ENCODE measurements around the gene SORL1-AS1.
"Not testable (repeated sequence)": the region's sequence is repeated elsewhere in the genome, so short reads cannot be mapped to it uniquely, and the experiment has no call there.

Gene SORL1-AS1

DNA sequence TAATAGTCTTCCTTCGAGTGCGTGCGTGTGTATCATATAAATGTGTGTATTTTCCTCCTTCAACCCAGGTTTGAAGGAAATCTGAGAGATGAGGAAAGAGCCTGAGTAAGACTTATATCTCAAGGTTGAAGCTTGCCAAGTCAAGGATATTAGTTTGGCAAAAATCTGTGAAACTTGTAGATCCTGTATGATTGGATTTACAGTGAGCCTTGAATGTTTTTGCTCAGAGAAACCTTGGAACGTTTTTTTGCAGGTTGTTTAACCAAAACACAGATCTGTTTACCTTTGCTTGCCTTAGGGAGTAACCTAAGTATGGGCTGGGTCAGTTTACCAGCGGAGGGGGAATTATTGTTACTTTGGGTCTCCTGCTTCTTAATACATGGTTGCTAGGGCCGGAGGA is 35.9 kb upstream of the SORL1-AS1 start:
- Histone ChIP-seq H3K9ac (ENCODE audit: insufficient read length, low read depth) (no peak overlapping the region), H3K4me1 (ENCODE audit: insufficient read depth, insufficient read length) (no peaks in the 10 kb centered on the region), H3K36me3 (ENCODE audit: insufficient read depth, insufficient read length, low read length) (peaks cover 10% of the 10 kb centered on the region), H3K27me3 (ENCODE audit: insufficient read depth, insufficient read length) (no peaks in the 10 kb centered on the region), H3K4me3 (ENCODE audit: insufficient read length, low read depth) (no peak overlapping the region), H3K9me3 (ENCODE audit: insufficient read depth, low read length) (no peaks in the 10 kb centered on the region)
- DNase-seq (ENCODE audit: low read depth, low spot score) = no peak
- no peak for TF ChIP-seq YY1 (IDR thresholded peaks at IDR 0.05; ENCODE audit: insufficient read depth, insufficient read length)
- no peak for TF ChIP-seq SUZ12 (IDR thresholded peaks at IDR 0.05; ENCODE audit: extremely low read depth, insufficient read depth, insufficient read length)
- TF ChIP-seq ZNF274 (IDR thresholded peaks at IDR 0.05; ENCODE audit: low read depth, low read length) = no peak

DNA sequence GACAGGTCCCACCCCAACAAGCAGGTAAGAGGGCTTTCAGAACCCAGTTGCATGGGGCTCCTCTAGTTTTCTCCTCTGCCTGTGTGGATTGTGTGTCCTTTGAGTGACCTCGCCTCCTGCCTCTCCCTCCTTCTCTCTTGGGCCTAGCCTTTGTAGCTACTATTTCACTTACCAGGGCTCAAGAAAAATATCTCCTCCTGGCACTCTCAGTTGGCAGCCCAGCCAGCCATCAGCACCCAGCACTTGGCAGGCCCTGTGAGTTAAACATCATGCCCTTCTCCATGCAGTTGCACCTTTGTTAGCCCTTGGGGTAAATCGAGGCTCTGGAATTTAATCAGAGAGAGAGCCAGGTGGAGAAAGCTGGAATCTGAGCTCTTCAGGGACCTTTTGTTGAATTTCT is 35.4 kb upstream of the SORL1-AS1 start:
- no peak overlapping the region for H3K4me3 ChIP-seq (ENCODE audit: insufficient read length, low read depth)
- TF ChIP-seq ZNF274 (IDR thresholded peaks at IDR 0.05; ENCODE audit: low read depth, low read length) (no peak), YY1 (IDR thresholded peaks at IDR 0.05; ENCODE audit: insufficient read depth, insufficient read length) (no peak)
- no peaks in the 10 kb centered on the region for H3K27me3 ChIP-seq (ENCODE audit: insufficient read depth, insufficient read length)
- DNase-seq (ENCODE audit: low read depth, low spot score) = no peak
- no peaks in the 10 kb centered on the region for H3K4me1 ChIP-seq (ENCODE audit: insufficient read depth, insufficient read length)
- no peaks in the 10 kb centered on the region for H3K9me3 ChIP-seq (ENCODE audit: insufficient read depth, low read length)
- H3K36me3 ChIP-seq (ENCODE audit: insufficient read depth, insufficient read length, low read length) = peaks cover 10% of the 10 kb centered on the region
- H3K9ac ChIP-seq (ENCODE audit: insufficient read length, low read depth) = no peak overlapping the region

DNA sequence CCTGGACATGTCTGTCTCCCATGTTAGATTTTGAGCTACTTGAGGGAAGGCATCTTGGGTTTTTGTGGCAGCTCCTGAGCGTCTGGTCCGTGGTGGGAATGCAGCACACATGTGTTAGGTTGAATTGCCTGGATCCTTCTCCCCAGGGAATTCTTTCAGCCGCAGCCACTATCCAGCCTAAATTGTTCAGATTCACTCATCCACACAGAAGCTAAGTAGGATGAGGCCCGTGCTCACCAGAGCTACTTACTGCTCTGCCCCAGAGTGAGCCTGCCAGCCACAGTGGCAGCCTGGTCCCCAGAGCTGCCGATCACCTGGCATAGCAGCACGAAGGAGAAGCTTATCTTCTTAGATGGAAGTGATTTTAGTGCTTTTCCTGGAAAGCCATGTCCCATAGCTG is 34.4 kb upstream of the SORL1-AS1 start:
- Histone ChIP-seq H3K9me3 (ENCODE audit: insufficient read depth, low read length) (no peaks in the 10 kb centered on the region), H3K36me3 (ENCODE audit: insufficient read depth, insufficient read length, low read length) (peaks cover 10% of the 10 kb centered on the region), H3K4me1 (ENCODE audit: insufficient read depth, insufficient read length) (no peaks in the 10 kb centered on the region), H3K9ac (ENCODE audit: insufficient read length, low read depth) (no peak overlapping the region), H3K27me3 (ENCODE audit: insufficient read depth, insufficient read length) (no peaks in the 10 kb centered on the region), H3K4me3 (ENCODE audit: insufficient read length, low read depth) (no peak overlapping the region)
- no peak for TF ChIP-seq YY1 (IDR thresholded peaks at IDR 0.05; ENCODE audit: insufficient read depth, insufficient read length)
- TF ChIP-seq SUZ12 (IDR thresholded peaks at IDR 0.05; ENCODE audit: extremely low read depth, insufficient read depth, insufficient read length) = no peak
- no peak for TF ChIP-seq ZNF274 (IDR thresholded peaks at IDR 0.05; ENCODE audit: low read depth, low read length)
- DNase-seq (ENCODE audit: low read depth, low spot score) = no peak

DNA sequence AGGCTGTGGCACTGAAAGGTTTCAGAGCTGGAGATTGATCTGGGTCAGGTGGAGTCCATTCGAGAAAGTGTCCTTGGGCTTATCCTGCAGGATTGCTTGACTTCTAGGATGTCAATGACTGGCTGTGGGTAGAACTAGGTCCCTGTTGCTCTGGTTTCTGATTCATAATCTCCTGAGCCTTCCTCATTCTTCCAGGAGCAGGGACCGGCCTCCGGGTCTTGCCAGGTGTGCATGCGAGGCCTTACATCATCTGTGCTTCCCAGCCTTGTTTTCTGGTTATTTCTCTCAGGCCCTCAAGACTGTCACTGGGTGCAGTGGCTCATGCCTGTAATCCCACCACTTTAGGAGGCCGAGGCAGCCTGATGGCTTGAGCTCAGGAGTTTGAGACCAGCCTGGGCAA is 33.3 kb upstream of the SORL1-AS1 start:
- no peak overlapping the region for H3K9ac ChIP-seq (ENCODE audit: insufficient read length, low read depth)
- peaks cover 10% of the 10 kb centered on the region for H3K36me3 ChIP-seq (ENCODE audit: insufficient read depth, insufficient read length, low read length)
- TF ChIP-seq ZNF274 (IDR thresholded peaks at IDR 0.05; ENCODE audit: low read depth, low read length) (no peak), SUZ12 (IDR thresholded peaks at IDR 0.05; ENCODE audit: extremely low read depth, insufficient read depth, insufficient read length) (no peak), YY1 (IDR thresholded peaks at IDR 0.05; ENCODE audit: insufficient read depth, insufficient read length) (no peak)
- no peaks in the 10 kb centered on the region for H3K4me1 ChIP-seq (ENCODE audit: insufficient read depth, insufficient read length)
- no peak overlapping the region for H3K4me3 ChIP-seq (ENCODE audit: insufficient read length, low read depth)
- no peaks in the 10 kb centered on the region for H3K27me3 ChIP-seq (ENCODE audit: insufficient read depth, insufficient read length)
- no peak for DNase-seq (ENCODE audit: low read depth, low spot score)
- no peaks in the 10 kb centered on the region for H3K9me3 ChIP-seq (ENCODE audit: insufficient read depth, low read length)

DNA sequence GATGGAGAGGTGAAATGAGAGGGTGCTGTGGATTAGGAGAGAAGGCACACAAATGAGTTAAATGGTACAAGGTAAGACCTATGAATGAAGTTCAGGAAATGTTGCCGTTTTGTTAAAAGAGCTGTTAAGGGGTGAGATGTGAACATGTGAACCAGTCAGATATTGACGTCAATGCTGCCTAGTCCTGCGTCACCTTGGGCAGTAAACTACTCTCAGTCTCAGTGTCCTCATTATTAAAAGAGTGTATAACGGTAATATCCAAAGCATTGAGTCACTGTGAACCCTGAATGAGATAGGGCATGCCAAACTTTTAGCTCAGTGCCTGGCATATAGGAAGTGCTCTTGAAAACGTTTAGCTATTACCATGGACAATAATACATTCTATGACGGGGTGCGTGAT is 32.4 kb upstream of the SORL1-AS1 start:
- H3K9ac ChIP-seq (ENCODE audit: insufficient read length, low read depth) = no peak overlapping the region
- DNase-seq (ENCODE audit: low read depth, low spot score) = no peak

DNA sequence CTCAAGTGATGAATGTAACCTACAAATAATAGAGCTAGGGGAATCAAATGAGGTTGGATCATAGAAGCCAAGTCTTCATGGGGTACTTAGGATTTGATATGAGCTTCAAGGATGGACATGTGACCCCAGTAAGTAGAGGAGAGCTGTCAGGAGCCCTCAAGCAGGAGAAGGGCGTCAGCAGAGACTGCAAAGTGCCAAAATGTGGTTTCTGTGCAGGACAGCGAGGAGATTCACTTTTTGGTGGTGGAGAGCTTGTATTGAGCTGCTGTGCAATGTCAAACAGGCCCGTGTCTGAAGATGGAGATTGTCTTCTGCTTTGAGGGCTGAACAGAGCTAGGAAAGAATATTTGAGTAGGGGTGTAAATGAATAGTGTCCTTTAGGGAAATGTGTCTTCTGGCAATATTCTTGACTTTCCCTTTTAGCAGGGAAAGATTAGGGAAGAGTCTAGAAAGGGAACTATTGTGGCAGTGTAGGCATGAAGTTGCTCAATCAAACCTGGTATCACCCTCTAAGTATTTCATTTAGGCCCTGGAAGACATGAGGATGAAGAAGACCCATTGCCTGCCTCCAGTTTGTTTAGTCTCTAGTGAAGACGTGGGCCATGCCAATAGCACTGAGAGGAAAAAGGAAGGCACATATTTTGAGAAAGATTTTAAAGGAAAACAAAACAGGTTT is 31.2 kb upstream of the SORL1-AS1 start:
- H3K4me3 ChIP-seq (ENCODE audit: insufficient read length, low read depth) = no peak overlapping the region
- no peaks in the 10 kb centered on the region for H3K27me3 ChIP-seq (ENCODE audit: insufficient read depth, insufficient read length)
- no peak for DNase-seq (ENCODE audit: low read depth, low spot score)
- H3K9ac ChIP-seq (ENCODE audit: insufficient read length, low read depth) = no peak overlapping the region
- no peaks in the 10 kb centered on the region for H3K9me3 ChIP-seq (ENCODE audit: insufficient read depth, low read length)
- peaks cover 4% of the 10 kb centered on the region for H3K36me3 ChIP-seq (ENCODE audit: insufficient read depth, insufficient read length, low read length)
- TF ChIP-seq SUZ12 (IDR thresholded peaks at IDR 0.05; ENCODE audit: extremely low read depth, insufficient read depth, insufficient read length) = no peak
- TF ChIP-seq ZNF274 (IDR thresholded peaks at IDR 0.05; ENCODE audit: low read depth, low read length) = no peak
- no peak for TF ChIP-seq YY1 (IDR thresholded peaks at IDR 0.05; ENCODE audit: insufficient read depth, insufficient read length)
- H3K4me1 ChIP-seq (ENCODE audit: insufficient read depth, insufficient read length) = peaks cover 5% of the 10 kb centered on the region

More for the DNA sequence above, 32.4 kb upstream of the SORL1-AS1 start:
- Histone ChIP-seq H3K4me3 (ENCODE audit: insufficient read length, low read depth) (no peak overlapping the region), H3K36me3 (ENCODE audit: insufficient read depth, insufficient read length, low read length) (peaks cover 10% of the 10 kb centered on the region), H3K27me3 (ENCODE audit: insufficient read depth, insufficient read length) (no peaks in the 10 kb centered on the region), H3K4me1 (ENCODE audit: insufficient read depth, insufficient read length) (no peaks in the 10 kb centered on the region), H3K9me3 (ENCODE audit: insufficient read depth, low read length) (no peaks in the 10 kb centered on the region)
- TF ChIP-seq ZNF274 (IDR thresholded peaks at IDR 0.05; ENCODE audit: low read depth, low read length) = no peak
- no peak for TF ChIP-seq YY1 (IDR thresholded peaks at IDR 0.05; ENCODE audit: insufficient read depth, insufficient read length)
- TF ChIP-seq SUZ12 (IDR thresholded peaks at IDR 0.05; ENCODE audit: extremely low read depth, insufficient read depth, insufficient read length) = no peak

DNA sequence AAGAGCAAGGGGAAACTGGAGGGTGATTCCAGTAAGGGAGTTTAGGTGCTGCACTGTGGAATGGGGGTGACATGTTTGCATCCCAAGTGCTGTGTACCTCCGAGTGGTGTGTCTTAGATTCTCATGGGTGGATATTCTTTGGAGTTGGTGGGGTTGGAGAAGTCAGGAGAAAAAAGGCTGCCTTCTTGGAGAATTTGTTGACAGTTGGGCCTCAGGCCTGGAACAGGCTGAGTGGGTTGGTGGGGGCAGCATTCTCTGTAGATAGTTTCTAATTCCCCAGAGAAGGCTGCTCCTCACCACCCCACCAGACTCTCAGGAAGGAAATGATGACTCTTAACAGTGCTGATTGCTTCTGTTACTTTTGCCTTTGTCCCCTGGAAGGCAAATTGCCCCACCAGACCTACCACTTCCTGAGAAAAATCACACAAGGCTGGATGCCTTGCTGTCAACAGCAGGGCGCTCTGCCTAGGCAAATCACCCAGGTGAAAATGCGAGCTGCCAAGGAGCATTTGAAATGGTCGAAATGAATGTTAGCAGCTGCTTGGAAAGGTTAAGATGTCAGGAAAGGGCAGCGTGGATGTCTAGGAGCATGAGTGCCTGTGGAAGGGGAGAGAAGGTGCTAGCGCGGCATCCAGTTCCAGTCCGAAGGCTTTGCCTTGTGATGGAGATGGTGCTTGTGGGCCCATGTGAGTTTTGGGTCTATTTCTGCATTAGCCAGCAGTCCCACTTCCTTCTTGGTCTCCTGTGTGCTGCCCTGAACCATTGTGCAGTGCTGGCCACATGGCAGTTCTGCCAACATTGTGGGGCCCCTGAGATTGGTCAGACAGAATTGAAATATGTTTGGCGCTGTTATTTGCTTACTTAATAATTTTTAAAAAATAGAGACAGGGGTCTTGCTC is 29.7 kb upstream of the SORL1-AS1 start:
- Histone ChIP-seq H3K9ac (ENCODE audit: insufficient read length, low read depth) (no peak overlapping the region), H3K27me3 (ENCODE audit: insufficient read depth, insufficient read length) (no peaks in the 10 kb centered on the region), H3K4me1 (ENCODE audit: insufficient read depth, insufficient read length) (peaks cover 11% of the 10 kb centered on the region), H3K36me3 (ENCODE audit: insufficient read depth, insufficient read length, low read length) (peaks cover 6% of the 10 kb centered on the region), H3K4me3 (ENCODE audit: insufficient read length, low read depth) (no peak overlapping the region), H3K9me3 (ENCODE audit: insufficient read depth, low read length) (no peaks in the 10 kb centered on the region)
- TF ChIP-seq ZNF274 (IDR thresholded peaks at IDR 0.05; ENCODE audit: low read depth, low read length) (no peak), SUZ12 (IDR thresholded peaks at IDR 0.05; ENCODE audit: extremely low read depth, insufficient read depth, insufficient read length) (no peak), YY1 (IDR thresholded peaks at IDR 0.05; ENCODE audit: insufficient read depth, insufficient read length) (no peak)
- no peak for DNase-seq (ENCODE audit: low read depth, low spot score)

DNA sequence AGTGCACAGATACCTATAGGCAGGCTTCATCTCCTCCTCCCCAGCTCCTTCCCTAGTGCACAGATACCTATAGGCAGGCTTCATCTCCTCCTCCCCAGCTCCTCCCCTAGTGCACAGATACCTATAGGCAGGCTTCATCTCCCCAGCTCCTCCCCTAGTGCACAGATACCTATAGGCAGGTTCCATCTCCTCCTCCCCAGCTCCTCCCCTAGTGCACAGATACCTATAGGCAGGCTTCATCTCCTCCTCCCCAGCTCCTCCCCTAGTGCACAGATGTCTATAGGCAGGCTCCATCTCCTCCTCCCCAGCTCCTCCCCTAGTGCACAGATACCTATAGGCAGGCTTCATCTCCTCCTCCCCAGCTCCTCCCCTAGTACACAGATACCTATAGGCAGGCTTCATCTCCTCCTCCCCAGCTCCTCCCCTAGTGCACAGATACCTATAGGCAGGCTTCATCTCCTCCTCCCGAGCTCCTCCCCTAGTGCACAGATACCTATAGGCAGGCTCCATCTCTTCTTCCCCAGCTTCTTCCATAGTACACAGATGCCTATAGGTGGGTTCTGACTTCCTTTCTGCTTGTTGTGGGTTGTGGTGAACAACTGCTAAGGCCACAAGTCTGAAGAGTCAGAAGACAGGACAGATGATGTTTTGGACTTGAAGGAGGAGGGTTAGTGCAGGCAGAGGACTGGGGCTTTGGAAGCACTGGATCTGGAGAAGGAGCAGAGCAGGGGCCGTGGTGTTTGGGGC is 28.9 kb upstream of the SORL1-AS1 start:
- peaks cover 11% of the 10 kb centered on the region for H3K4me1 ChIP-seq (ENCODE audit: insufficient read depth, insufficient read length)
- H3K27me3 ChIP-seq (ENCODE audit: insufficient read depth, insufficient read length); H3K9me3 ChIP-seq (ENCODE audit: insufficient read depth, low read length); H3K36me3 ChIP-seq (ENCODE audit: insufficient read depth, insufficient read length, low read length); H3K9ac ChIP-seq (ENCODE audit: insufficient read length, low read depth); DNase-seq (ENCODE audit: low read depth, low spot score); H3K4me3 ChIP-seq (ENCODE audit: insufficient read length, low read depth): not testable (repeated sequence)

All from NT2/D1 (cell line).